GM21381 (cell line): Measurements from ENCODE around the gene UBE2E2.

ENCODE experiments used
- ATAC-seq: cut with Tn5 transposase; IDR thresholded peaks from one replicate; pipeline ENCODE4 v1.9.1; 2021; ENCODE audit warnings: mild to moderate bottlenecking, moderate library complexity; ENCODE audit not compliant: unreplicated experiment

The UBE2E2 gene

DNA sequence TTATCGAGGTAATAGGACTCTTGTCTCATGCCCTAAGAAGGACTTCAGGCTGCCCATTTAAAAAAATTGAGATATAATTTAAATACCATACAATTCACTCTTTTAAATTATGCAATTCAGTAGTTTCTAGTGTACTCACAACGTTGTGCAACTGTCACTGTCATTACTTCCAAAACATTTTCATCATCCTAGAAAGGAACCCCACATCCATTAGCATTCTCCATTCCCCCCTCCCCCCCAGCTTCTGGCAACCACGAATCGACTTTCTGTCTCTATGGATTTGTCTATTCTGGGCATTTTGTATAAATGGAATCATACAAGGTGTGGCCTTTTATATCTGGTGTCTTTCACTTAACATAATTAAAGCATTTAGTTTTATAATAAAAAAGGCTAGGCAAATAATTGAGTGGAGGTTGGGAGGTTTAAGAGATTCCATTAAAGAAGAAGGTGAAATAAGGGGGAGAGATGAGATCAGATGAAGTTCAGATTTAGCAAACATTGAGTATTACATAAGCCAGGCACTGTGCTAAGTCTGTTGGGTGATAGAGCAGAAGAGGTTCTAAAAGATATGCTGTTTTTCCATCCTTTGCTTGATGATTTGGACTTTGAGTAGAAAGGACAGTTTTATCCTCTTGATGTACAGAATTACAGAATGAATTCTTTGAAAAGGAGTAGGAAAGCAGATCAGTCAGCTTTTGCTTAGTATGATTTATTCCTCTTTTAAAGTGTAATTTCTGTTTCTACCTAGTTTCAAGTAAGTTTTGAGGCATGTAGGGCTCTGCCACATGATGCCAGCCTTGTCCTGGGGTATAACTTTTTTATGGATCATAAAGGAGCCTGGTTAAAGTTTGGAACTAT, 36.3 kb downstream of the UBE2E2 start:
- no peak for ATAC-seq

DNA sequence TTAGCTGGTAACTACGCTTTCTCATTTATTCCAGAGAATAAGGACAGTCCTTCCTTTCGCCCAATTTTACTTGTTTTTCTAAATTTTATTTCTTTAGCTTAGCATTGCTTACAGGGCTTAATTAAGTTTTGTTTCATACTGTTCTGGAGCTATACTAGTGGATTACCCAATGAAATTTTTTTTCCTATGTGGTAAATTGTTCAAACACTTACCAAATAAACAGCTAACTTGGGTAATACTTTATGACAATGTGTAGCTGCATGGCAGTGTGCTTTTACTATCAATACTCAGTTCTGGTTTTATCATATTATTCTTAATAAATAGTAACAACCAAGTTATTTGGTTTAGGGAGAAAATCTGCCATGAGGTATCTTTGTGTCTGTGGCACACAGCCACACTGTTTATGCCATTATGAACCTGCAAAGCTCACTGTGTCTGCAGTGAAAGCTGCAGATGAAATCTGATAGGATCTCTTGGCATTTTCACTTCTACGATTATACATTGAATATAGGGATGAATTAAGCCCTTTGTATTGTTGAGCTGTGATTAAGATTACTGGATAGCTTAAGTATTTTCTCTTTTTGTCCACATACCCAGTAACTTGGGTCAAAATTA, 37.2 kb downstream of the UBE2E2 start:
- no peak for ATAC-seq

- ATAC-seq, result no peak
Measured at GRCh38 chr3:23241256-23241655, 38.1 kb downstream of the UBE2E2 start.

GRCh38 chr3:23242106-23242505, 39.0 kb downstream of the UBE2E2 start:
- ATAC-seq, result no peak

- ATAC-seq, result no peak
Measured at GRCh38 chr3:23244324-23245041, 41.4 kb downstream of the UBE2E2 start.

GRCh38 chr3:23246651-23247050, 43.5 kb downstream of the UBE2E2 start:
- ATAC-seq, result no peak

GRCh38 chr3:23248594-23249131, 45.5 kb downstream of the UBE2E2 start:
- ATAC-seq, result no peak

GRCh38 chr3:23249961-23250360, 46.8 kb downstream of the UBE2E2 start:
- ATAC-seq, result no peak

GRCh38 chr3:23252122-23252521, 49.0 kb downstream of the UBE2E2 start:
- ATAC-seq, result no peak

DNA sequence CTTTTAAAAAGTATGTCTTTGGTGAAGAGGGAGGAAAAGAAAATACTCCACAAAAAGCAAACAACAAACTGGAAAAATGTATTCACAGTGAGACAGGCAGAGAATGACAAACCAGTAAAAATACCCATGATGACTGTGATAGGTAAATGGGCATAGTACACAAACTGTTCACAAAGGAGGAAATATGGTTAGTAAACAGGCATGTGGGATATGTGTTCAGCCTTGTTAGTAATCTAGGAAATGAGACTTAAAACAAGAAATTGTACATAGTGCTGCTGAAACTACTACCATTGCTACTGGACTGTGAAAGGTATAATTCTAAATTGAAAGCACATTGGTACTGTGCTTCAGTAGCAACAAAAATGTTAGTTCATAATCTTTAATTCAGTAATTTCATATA, 50.1 kb downstream of the UBE2E2 start:
- peak; percentile 76 for ATAC-seq

- no peak for ATAC-seq
Measured at GRCh38 chr3:23254282-23254681, 51.2 kb downstream of the UBE2E2 start.

DNA sequence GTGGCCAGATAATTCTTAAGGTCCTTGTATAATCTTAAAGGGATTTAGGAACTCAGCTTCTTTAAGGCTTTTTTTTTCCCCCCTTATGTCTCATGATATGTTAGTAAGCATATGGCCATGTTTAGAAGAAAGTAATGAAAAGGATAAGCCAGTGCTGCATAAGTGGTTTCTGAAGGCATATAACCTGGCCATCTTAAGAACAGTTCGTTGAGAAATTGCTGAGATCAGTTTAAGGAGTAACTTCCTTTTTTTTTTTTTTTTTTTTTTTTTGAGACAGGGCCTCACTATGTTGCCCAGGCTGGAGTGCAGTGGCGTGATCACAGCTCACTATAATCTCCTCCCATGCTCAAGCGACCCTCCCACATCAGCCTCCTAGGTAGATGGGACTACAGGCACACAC, 51.7 kb downstream of the UBE2E2 start:
- no peak for ATAC-seq

GRCh38 chr3:23256741-23257435, 53.8 kb downstream of the UBE2E2 start:
- ATAC-seq, result no peak

- no peak for ATAC-seq
Measured at GRCh38 chr3:23258110-23258509, 55.0 kb downstream of the UBE2E2 start.

DNA sequence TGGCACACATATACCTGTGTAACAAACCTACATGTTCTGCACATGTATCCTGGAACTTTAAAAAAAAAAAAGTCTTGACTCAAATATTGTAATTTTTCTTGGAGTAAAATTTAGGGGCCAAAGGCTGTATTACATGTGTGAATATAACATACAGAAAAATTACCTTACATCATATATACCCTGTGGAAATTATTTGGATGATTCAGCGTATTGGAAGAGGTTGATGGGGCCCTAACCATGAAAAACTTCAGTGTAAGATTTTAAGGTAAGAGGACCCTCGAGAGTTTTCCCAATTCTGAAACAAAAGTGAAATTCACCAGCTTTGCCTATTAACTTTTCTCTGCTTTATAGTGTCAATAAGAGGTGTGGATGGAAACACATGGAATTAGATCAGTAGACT, 56.4 kb downstream of the UBE2E2 start:
- ATAC-seq, result no peak

DNA sequence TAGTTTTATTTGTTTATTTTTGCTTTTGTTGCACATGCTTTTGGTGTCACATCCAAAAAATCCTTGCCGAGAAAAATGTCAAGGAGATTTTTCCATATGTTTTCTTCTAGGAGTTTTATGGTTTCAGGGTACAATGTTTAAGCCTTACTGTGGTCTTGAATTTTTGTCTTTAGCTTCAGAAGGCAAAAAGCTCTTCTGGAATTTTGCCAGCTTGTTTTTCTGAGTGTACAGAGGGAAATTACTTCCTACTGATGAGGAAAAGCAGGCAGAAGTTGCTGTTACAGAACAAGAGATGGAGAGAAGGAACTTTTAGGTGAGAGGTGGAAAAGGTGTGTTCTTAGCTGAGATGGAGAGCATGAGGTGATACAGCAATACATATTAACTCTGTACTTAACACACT, 59.6 kb downstream of the UBE2E2 start:
- ATAC-seq, result no peak

GRCh38 chr3:23263796-23264195, 60.7 kb downstream of the UBE2E2 start:
- ATAC-seq, result no peak

DNA sequence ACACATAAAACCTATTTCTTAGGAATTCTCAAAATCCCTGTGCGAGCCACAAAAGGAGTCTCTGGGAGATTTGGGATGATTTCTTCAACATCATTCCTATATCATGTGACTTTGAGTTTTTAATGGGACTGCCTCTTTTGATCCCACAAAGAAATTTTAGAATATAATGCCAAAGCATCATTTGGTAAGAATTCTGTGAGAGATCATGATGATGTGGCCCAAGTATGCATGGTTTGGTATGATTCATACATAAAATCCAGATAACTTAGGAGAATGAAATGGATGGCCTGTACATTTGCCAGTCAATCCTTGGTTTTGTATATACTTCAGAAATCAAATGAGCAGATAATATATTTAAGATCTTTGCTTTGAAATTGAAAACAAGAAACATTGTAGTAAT, 61.3 kb downstream of the UBE2E2 start:
- no peak for ATAC-seq

GRCh38 chr3:23270423-23270822, 67.3 kb downstream of the UBE2E2 start:
- peak; percentile 74 for ATAC-seq

DNA sequence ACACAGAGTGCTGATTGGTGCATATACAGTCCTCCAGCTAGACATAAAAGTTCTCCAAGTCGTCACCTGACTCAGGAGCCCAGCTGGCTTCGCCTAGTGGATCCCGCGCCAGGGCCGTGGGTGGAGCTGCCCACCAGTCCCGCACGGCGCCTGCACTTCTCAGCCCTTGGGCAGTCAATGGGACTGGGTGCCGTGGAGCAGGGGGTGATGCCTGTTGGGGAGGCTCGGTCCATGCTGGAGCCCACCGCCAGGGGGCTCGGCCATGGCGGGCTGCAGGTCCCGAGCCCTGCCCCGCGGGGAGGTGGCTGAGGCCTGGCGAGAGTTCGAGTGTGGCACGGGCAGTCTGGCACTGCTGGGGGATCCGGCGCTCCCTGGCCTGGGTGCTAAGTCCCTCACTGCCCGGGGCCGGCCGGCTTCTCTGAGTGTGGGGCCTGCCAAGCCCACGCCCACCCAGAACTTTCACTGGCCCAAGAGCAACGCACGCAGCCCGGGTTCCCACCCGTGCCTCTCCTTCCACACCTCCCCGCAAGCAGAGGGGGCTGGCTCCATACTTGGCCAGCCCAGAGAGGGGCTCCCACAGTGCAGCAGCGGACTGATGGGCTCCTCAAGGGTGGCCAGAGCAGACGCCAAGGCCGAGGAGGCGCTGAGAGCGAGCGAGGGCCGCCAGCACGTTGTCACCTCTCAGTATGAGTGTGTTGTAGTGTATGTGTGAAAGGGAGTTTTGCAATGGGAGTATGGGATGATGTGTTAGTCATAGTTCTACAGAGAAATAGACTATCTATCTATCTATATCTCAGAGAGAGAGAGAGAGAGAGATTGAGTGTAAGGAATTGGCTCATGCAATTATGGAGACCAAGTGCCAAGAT, 69.0 kb downstream of the UBE2E2 start:
- ATAC-seq, result no peak
